Measurements from ENCODE around the gene TMC5.
"Not testable (repeated sequence)": the region's sequence is repeated elsewhere in the genome, so short reads cannot be mapped to it uniquely, and the experiment has no call there.

The TMC5 gene

GRCh38 chr16:19417640-19418039 lies at the start of gene TMC5:
TSS of gene TMC5 (plus strand) at chr16:19417883. CDS start at chr16:19440039, 22,156 bp downstream.
- DNase-seq (ENCODE audit: low read depth), result no peak

- not testable (repeated sequence) for DNase-seq (ENCODE audit: low read depth)
Measured at GRCh38 chr16:19372541-19372940, 45.1 kb upstream of the TMC5 start.

- DNase-seq (ENCODE audit: low read depth), result no peak
Measured at GRCh38 chr16:19374402-19374801, 43.3 kb upstream of the TMC5 start.

- DNase-seq (ENCODE audit: low read depth), result no peak
Measured at GRCh38 chr16:19375561-19376158, 42.0 kb upstream of the TMC5 start.

- no peak for DNase-seq (ENCODE audit: low read depth)
Measured at GRCh38 chr16:19377864-19378263, 39.8 kb upstream of the TMC5 start.

- DNase-seq (ENCODE audit: low read depth), result no peak
Measured at GRCh38 chr16:19378511-19378910, 39.2 kb upstream of the TMC5 start.

- DNase-seq (ENCODE audit: low read depth), result no peak
Measured at GRCh38 chr16:19379838-19380237, 37.8 kb upstream of the TMC5 start.

GRCh38 chr16:19380328-19380727 lies 37.4 kb upstream of the TMC5 start:
- DNase-seq (ENCODE audit: low read depth), result no peak

- no peak for DNase-seq (ENCODE audit: low read depth)
Measured at GRCh38 chr16:19382084-19382801, 35.4 kb upstream of the TMC5 start.

GRCh38 chr16:19382887-19383816 lies 34.5 kb upstream of the TMC5 start:
- DNase-seq (ENCODE audit: low read depth), result no peak

- no peak for DNase-seq (ENCODE audit: low read depth)
Measured at GRCh38 chr16:19384656-19385055, 33.0 kb upstream of the TMC5 start.

GRCh38 chr16:19386525-19386924 lies 31.2 kb upstream of the TMC5 start:
- no peak for DNase-seq (ENCODE audit: low read depth)

- no peak for DNase-seq (ENCODE audit: low read depth)
Measured at GRCh38 chr16:19389246-19389645, 28.4 kb upstream of the TMC5 start.

GRCh38 chr16:19391185-19391776 lies 26.4 kb upstream of the TMC5 start:
- DNase-seq (ENCODE audit: low read depth), result not testable (repeated sequence)

- no peak for DNase-seq (ENCODE audit: low read depth)
Measured at GRCh38 chr16:19392352-19392751, 25.3 kb upstream of the TMC5 start.

GRCh38 chr16:19393226-19394111 lies 24.2 kb upstream of the TMC5 start:
- DNase-seq (ENCODE audit: low read depth), result no peak

GRCh38 chr16:19395646-19396267 lies 21.9 kb upstream of the TMC5 start:
- not testable (repeated sequence) for DNase-seq (ENCODE audit: low read depth)

- no peak for DNase-seq (ENCODE audit: low read depth)
Measured at GRCh38 chr16:19396555-19397011, 21.1 kb upstream of the TMC5 start.

GRCh38 chr16:19397373-19397772 lies 20.3 kb upstream of the TMC5 start:
- not testable (repeated sequence) for DNase-seq (ENCODE audit: low read depth)

- DNase-seq (ENCODE audit: low read depth), result no peak
Measured at GRCh38 chr16:19400711-19401110, 17.0 kb upstream of the TMC5 start.

Data from activated T-helper 1 cell treated with Interleukin-2 at 50 U/mL for 16 hours (primary cell).